CD4-positive, alpha-beta T cell (primary cell): Measurements from ENCODE around the gene STAC2. TPM values are rescaled to one million over a fixed set of nuclear protein-coding genes. Genes with fewer than 3 reads are reported as not detected.

Experiments used
- ATAC-seq: fragments of 200-7000 bp; cut with Tn5 transposase; one replicate; pipeline ENCODE4 v1.10.0; 2022; ENCODE audit warnings: mild to moderate bottlenecking; ENCODE audit not compliant: poor library complexity
- CTCF ChIA-PET: fragments of 350-600 bp; sonication (Branson Sonifier 250); formaldehyde crosslinking; loops from one replicate; lab custom pipeline; 2021; ENCODE audit warnings: antibody characterized with exemption, inconsistent platforms; lab: Charles Lee
- POLR2A ChIA-PET: fragments of 350-600 bp; sonication (Branson Sonifier 250); formaldehyde crosslinking; loops from one replicate; lab custom pipeline; 2021; ENCODE audit warnings: antibody characterized with exemption, inconsistent platforms; lab: Charles Lee
- DNase-seq, 14 experiments: peaks; one replicate each; pipeline ENCODE4 v3.0.0-alpha.2; 2013 to 2020; ENCODE audit warnings: mixed read lengths in 2 of 14
- H3K27ac ChIP-seq, 2 donors: one replicate each; pipeline versions ENCODE4 v1.5.1 to v1.7.0; 2013; ENCODE audit warnings: low read length in 2 of 2, low read depth in 1 of 2, mild to moderate bottlenecking in 1 of 2
- H3K27me3 ChIP-seq, 2 experiments: 1 replicate in 1 of 2; 2 replicates in 1 of 2; pipeline versions ENCODE4 v1.6.1 to v1.7.0; 2013; ENCODE audit warnings: low read length in 2 of 2, control low read depth in 1 of 2, mild to moderate bottlenecking in 1 of 2, moderate library complexity in 1 of 2; ENCODE audit not compliant: insufficient read depth in 2 of 2, control insufficient read depth in 1 of 2
- H3K36me3 ChIP-seq: one replicate; pipeline ENCODE4 v1.6.1; 2013; ENCODE audit warnings: low read length, control low read depth; ENCODE audit not compliant: insufficient read depth
- H3K4me1 ChIP-seq: one replicate; pipeline ENCODE4 v1.6.1; 2013; ENCODE audit warnings: low read length, control low read depth; ENCODE audit not compliant: insufficient read depth
- H3K4me3 ChIP-seq: one replicate; pipeline ENCODE4 v1.5.1; 2013; ENCODE audit warnings: mild to moderate bottlenecking, low read length, moderate library complexity
- H3K9me3 ChIP-seq, 2 experiments: 1 replicate in 1 of 2; 2 replicates in 1 of 2; pipeline versions ENCODE4 v1.6.1 to v1.7.0; 2013; ENCODE audit warnings: low read length in 2 of 2, mild to moderate bottlenecking in 2 of 2, control low read depth in 1 of 2, moderate library complexity in 1 of 2; ENCODE audit not compliant: control insufficient read depth in 1 of 2, insufficient read depth in 1 of 2
- H3K27ac Mint-ChIP-seq: one replicate; pipeline ENCODE4 v1.8.0; 2020; ENCODE audit warnings: mixed read lengths
- H3K27me3 Mint-ChIP-seq: one replicate; pipeline ENCODE4 v1.8.0; 2021; ENCODE audit warnings: mixed read lengths
- H3K36me3 Mint-ChIP-seq: one replicate; pipeline ENCODE4 v1.8.0; 2021; ENCODE audit warnings: low read depth, mixed read lengths
- H3K4me1 Mint-ChIP-seq: one replicate; pipeline ENCODE4 v1.8.0; 2021; ENCODE audit warnings: low read depth, mixed read lengths
- H3K4me3 Mint-ChIP-seq: one replicate; pipeline ENCODE4 v1.8.0; 2020; ENCODE audit warnings: mild to moderate bottlenecking, mixed read lengths
- H3K9me3 Mint-ChIP-seq: one replicate; pipeline ENCODE4 v1.8.0; 2020; ENCODE audit warnings: mixed read lengths
- CTCF ChIP-seq: fragments of 200-600 bp; IDR thresholded peaks from one replicate; pipeline ENCODE4 v1.8.0; 2022; ENCODE audit warnings: antibody characterized with exemption, mild to moderate bottlenecking
- intact Hi-C, 2 experiments: fragments of 100-400 bp; cut with DNase I in 1 of 2; cut with micrococcal nuclease in 1 of 2; formaldehyde crosslinking; loops; one replicate each; pipeline versions ENCODE4 v1.15.1 to v1.9.0; 2023 to 2025; cut with DNase I, micrococcal nuclease
- total RNA-seq, 174 experiments: library from RNA in 2 of 174; stranded (reverse) in 2 of 174; gene quantifications; one replicate each; pipeline ENCODE4 v1.2.3 and lab custom pipeline; 2021 to 2026

Gene STAC2
- total RNA-seq, 2 experiments from 2014 or later, result not detected

DNA sequence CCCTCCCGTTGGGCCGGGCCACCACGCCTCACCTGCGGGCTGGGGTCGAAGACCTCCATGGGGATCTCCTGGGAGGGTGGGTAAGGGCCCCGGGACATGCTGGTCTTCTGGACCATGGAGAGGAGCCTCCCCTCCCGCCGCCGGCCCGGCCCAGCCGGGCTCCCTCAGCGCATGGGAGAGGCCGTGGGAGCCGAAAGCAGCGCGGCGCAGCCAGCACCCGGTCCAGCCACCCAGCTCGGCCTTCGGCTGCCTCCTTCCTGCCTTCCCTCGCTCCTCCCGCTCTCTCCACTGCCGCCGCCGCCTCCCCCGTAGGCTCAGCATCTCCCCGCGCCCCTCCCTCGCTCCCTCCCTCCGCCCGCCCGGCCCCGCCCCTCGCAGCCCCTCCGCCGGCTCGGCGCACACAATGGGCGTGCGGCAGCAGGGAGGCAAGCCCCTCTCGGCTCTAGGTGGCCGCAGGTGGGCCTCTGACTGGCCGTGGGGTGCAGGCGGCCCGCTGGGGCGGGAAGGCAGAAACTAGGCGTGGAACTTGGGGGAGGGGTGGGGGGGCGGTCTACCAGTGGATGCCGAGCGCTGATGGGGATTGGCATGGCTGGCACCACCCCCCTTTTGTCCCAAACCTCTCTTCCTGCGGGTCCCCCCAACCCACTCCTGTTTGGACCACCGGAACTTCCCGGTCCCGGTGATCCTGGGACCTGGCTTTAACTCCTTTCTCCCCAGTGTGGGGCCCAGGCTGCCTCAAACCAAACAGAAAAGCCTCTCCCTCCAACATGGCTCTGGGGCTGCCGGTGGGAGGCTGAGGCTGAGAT is 28.2 kb downstream of the STAC2 start, which contains the start of gene CACNB1:
Gene CACNB1 (minus strand): TSS at position 290 of the 806 bp plus-strand sequence. CDS start 174 bp downstream, at position 116.
- H3K4me3 ChIP-seq, result peak within 1 kb of the TSS; percentile 90
- H3K9me3 ChIP-seq, result no peaks in the 10 kb centered on the region
- no peaks in the 10 kb centered on the region for H3K27me3 Mint-ChIP-seq
- H3K36me3 Mint-ChIP-seq, result peaks cover 32% of the 10 kb centered on the region
- ChIA-PET POLR2A (interaction anchor here (0.6 kb wide), 1 partner anchor 344 kb away, joined by 4 read pairs; the partner anchor contains the start of gene RPL23), CTCF (interaction anchor here (1.3 kb wide), 1 partner anchor 10 kb away, joined by 4 read pairs; no protein-coding TSS in a partner anchor)
- intact Hi-C loops, result no loop called here
- DNase-seq, result peak; percentile 25 to 83 (median 62)
- peak within 1 kb of the TSS; percentile 94 for H3K27ac Mint-ChIP-seq
- H3K4me1 ChIP-seq, result peaks cover 81% of the 10 kb centered on the region
- H3K4me3 Mint-ChIP-seq, result peak within 1 kb of the TSS; percentile 90
- peak; percentile 46 for ATAC-seq
- peaks cover 65% of the 10 kb centered on the region for H3K4me1 Mint-ChIP-seq
- peaks cover 27% of the 10 kb centered on the region for H3K36me3 ChIP-seq
- peak within 1 kb of the TSS; percentile 48 to 63 for H3K27ac ChIP-seq
- H3K27me3 ChIP-seq, result no peaks in the 10 kb centered on the region
- no peak for TF ChIP-seq CTCF
- H3K9me3 Mint-ChIP-seq, result no peaks in the 10 kb centered on the region

DNA sequence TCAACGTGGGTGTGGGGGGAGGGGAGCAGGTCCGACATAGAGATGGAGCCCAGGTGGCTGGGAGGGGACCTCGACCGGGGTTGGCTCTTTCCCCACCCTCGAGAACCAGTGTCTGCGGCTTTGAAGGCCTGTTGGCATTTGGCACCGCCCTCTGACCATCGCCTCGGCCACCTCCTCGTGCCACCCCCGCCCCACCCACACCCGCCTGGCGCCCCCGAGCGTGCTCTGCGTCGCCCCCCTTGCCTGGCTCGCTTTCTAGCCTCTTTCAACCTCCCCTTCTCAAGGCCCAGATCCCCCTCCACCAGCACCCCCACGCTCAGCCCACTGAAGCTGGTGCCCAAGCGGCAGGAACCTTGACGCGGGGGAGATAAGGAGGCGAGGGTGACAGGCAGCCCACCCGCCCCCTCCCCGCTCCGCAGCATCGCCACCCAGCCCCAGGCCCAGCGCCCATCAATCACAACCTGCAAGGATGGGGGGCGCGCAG is 28.9 kb downstream of the STAC2 start:
- H3K27me3 ChIP-seq, result no peaks in the 10 kb centered on the region
- H3K36me3 Mint-ChIP-seq, result peaks cover 30% of the 10 kb centered on the region
- peaks cover 74% of the 10 kb centered on the region for H3K4me1 ChIP-seq
- H3K4me1 Mint-ChIP-seq, result peaks cover 61% of the 10 kb centered on the region
- no peaks in the 10 kb centered on the region for H3K9me3 Mint-ChIP-seq
- no peaks in the 10 kb centered on the region for H3K27me3 Mint-ChIP-seq
- no peaks in the 10 kb centered on the region for H3K9me3 ChIP-seq
- DNase-seq, result peak in 2 of 14 experiments; percentile 17 to 56
- ATAC-seq, result no peak
- H3K27ac Mint-ChIP-seq, result no peak overlapping the region
- POLR2A ChIA-PET, result interaction anchor here (0.6 to 1.0 kb wide), 3 partner anchors 22 to 343 kb away, joined by 3 to 4 read pairs (median 3); partner anchors contain the start of gene RPL23
- intact Hi-C loops, result no loop called here
- no peak for TF ChIP-seq CTCF
- peak overlapping the region; percentile 90 for H3K4me3 ChIP-seq
- H3K4me3 Mint-ChIP-seq, result peak overlapping the region; percentile 80
- H3K36me3 ChIP-seq, result peaks cover 26% of the 10 kb centered on the region
- CTCF ChIA-PET, result interaction anchor here (0.8 kb wide), 1 partner anchor 22 kb away, joined by 3 read pairs; no protein-coding TSS in a partner anchor
- no peak overlapping the region for H3K27ac ChIP-seq

DNA sequence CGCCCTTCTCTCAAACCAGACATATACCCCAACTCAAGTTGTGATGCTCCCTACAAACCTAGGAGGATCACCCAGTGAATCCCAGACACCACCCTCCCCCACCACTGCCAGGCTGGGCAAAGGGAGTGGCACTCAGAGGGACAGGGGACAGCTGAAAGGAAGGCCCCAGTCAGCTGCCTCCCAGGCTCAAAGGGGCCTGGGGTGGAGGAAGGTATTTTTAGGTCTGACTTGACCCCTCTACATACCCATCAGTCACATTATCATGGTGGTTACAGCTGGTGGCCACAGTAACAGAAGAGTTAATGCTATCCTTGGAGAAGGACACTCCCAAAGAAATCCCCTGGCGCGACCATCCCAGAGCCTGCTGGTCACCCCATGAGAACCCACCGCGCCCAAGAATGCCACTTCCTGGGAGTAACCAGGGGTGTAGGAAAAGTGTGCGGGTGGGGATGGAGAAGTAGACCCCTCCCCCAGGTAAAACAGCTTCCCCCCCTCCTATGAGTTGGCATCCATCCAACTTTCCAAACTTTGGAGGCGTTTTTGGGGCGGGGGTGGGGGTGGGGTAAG is 29.4 kb downstream of the STAC2 start:
- no peak for ATAC-seq
- peaks cover 26% of the 10 kb centered on the region for H3K36me3 ChIP-seq
- H3K4me1 ChIP-seq, result peaks cover 69% of the 10 kb centered on the region
- no peak for TF ChIP-seq CTCF
- H3K27ac Mint-ChIP-seq, result peak overlapping the region; percentile 45
- no peaks in the 10 kb centered on the region for H3K9me3 Mint-ChIP-seq
- H3K36me3 Mint-ChIP-seq, result peaks cover 26% of the 10 kb centered on the region
- H3K9me3 ChIP-seq, result no peaks in the 10 kb centered on the region
- H3K4me1 Mint-ChIP-seq, result peaks cover 57% of the 10 kb centered on the region
- peak overlapping the region; percentile 84 for H3K4me3 Mint-ChIP-seq
- peak overlapping the region in 1 of 2 donors; percentile 50 for H3K27ac ChIP-seq
- intact Hi-C loops, result no loop called here
- no peaks in the 10 kb centered on the region for H3K27me3 Mint-ChIP-seq
- ChIA-PET POLR2A (interaction anchor here (0.6 to 1.0 kb wide), 3 partner anchors 21 to 42 kb away, joined by 3 to 4 read pairs (median 3); no protein-coding TSS in a partner anchor), CTCF (interaction anchor here (0.8 kb wide), 1 partner anchor 22 kb away, joined by 3 read pairs; no protein-coding TSS in a partner anchor)
- H3K27me3 ChIP-seq, result no peaks in the 10 kb centered on the region
- no peak for DNase-seq
- peak overlapping the region; percentile 90 for H3K4me3 ChIP-seq
